Liver (tissue), 3 donors: ENCODE measurements around the gene U2AF1.
"Not testable (repeated sequence)": the region's sequence is repeated elsewhere in the genome, so short reads cannot be mapped to it uniquely, and the experiment has no call there.

Experiments
- CTCF ChIP-seq: fragments of 150-350 bp; IDR thresholded peaks from 2 replicates; pipeline ENCODE4 v1.5.1; 2017; ENCODE audit warnings: improper control_type of control experiment, low read depth, low read length; ENCODE audit not compliant: missing input control
- HNF4A ChIP-seq, 2 donors: conservative IDR thresholded peaks; 2 replicates each; pipeline ENCODE4 v1.6.1; 2016; ENCODE audit warnings: antibody characterized with exemption in 2 of 2, mild to moderate bottlenecking in 2 of 2
- MAX ChIP-seq: IDR thresholded peaks from 2 replicates; pipeline ENCODE4 v1.6.1; 2016; ENCODE audit warnings: antibody characterized with exemption
- RAD21 ChIP-seq, 2 donors: IDR thresholded peaks; 2 replicates each; pipeline ENCODE4 v1.6.1; 2016; ENCODE audit warnings: antibody characterized with exemption in 2 of 2, mild to moderate bottlenecking in 2 of 2
- SP1 ChIP-seq: IDR thresholded peaks from 2 replicates; pipeline ENCODE4 v1.6.1; 2018; ENCODE audit warnings: antibody characterized with exemption, mild to moderate bottlenecking
- TAF1 ChIP-seq: conservative IDR thresholded peaks from 2 replicates; pipeline ENCODE4 v1.6.1; 2016; ENCODE audit warnings: antibody characterized with exemption, mild to moderate bottlenecking
- YY1 ChIP-seq: IDR thresholded peaks from 2 replicates; pipeline ENCODE4 v1.6.1; 2016; ENCODE audit warnings: antibody characterized with exemption, mild to moderate bottlenecking
- TF ChIP-seq, protein P1 (sequence below): IDR thresholded peaks from 2 replicates; pipeline ENCODE4 v1.6.1; 2016; ENCODE audit warnings: antibody characterized with exemption
- donor health status: healthy.
- donor health status: healthy.

DNA sequence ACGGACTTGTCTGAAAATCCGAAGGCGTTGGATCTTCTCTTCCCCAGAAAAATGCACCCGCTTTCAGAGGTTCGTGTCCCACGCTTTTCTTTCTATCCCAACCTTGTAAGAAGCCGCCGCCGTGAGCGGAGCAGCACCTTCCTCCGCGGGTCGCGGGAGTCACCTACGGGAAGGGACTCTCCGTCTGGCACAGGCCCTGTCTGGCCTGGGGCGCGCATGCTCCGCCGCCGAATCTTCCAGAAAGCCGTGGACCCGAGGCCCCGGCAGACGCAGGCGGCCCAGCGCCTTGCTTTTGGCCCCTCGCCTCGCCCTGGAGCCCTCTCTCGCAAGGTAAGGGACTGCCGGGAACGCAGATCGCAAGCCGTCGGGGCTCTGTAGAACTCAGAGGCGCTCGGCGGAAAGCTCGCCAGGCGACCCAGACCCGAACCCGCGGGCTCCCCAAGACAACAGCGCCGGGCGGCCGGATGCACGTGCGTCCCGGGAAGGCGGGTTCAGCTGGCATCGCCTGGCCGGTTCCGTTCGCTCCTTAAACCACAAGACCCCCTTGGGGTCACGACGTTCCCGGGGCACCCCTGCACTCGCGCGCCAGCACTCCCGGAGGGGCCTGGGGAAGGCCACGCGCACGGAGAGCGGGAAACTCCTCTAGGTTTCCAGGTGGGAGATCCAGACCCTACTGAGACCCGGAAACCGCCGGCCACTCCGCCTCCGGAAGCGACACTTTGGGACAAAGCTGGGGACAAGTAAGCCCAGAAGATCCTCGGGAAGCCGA lies 32.8 kb downstream of the U2AF1 start:
- TF ChIP-seq CTCF; RAD21 (IDR thresholded peaks at IDR 0.05); HNF4A (conservative IDR thresholded peaks at IDR 0.05); TAF1; SP1; YY1; MAX: not testable (repeated sequence)
- TF ChIP-seq, protein P1, sequence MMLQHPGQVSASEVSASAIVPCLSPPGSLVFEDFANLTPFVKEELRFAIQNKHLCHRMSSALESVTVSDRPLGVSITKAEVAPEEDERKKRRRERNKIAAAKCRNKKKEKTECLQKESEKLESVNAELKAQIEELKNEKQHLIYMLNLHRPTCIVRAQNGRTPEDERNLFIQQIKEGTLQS, result not testable (repeated sequence)
